CD4-positive, alpha-beta T cell treated with Interleukin-1 beta for 1 hour (primary cell): ENCODE results near the gene C2CD4B.
A peak's percentile ranks its signal among the peaks of the same experiment; 100 is the strongest.

Source experiments
- DNase-seq, 2 donors: peaks; one replicate each; pipeline ENCODE4 v3.0.0-alpha.2; 2020 to 2022

Gene C2CD4B

GRCh38 chr15:62147149-62147548 lies 17.9 kb downstream of the C2CD4B start:
- no peak for DNase-seq

GRCh38 chr15:62145015-62145735 lies 19.9 kb downstream of the C2CD4B start:
- no peak for DNase-seq

- peak in 1 of 2 donors; percentile 18 for DNase-seq
These were observed 22.3 kb downstream of the C2CD4B start for GRCh38 chr15:62142736-62143135.

GRCh38 chr15:62141643-62142588 lies 23.2 kb downstream of the C2CD4B start:
- DNase-seq, result no peak

GRCh38 chr15:62141200-62141599 lies 23.9 kb downstream of the C2CD4B start:
- DNase-seq, result no peak

GRCh38 chr15:62138124-62138523 lies 27.0 kb downstream of the C2CD4B start:
- DNase-seq, result no peak

GRCh38 chr15:62136911-62137865 lies 27.9 kb downstream of the C2CD4B start:
- DNase-seq, result no peak

GRCh38 chr15:62135532-62136134 lies 29.5 kb downstream of the C2CD4B start:
- no peak for DNase-seq

- DNase-seq, result no peak
These were observed 31.9 kb downstream of the C2CD4B start for GRCh38 chr15:62133141-62133540.

- DNase-seq, result peak in 1 of 2 donors; percentile 12
These were observed 36.2 kb downstream of the C2CD4B start for GRCh38 chr15:62128916-62129315.

GRCh38 chr15:62126364-62126763 lies 38.7 kb downstream of the C2CD4B start:
- DNase-seq, result no peak

GRCh38 chr15:62125773-62126172 lies 39.3 kb downstream of the C2CD4B start:
- no peak for DNase-seq

GRCh38 chr15:62124973-62125303 lies 40.1 kb downstream of the C2CD4B start:
- DNase-seq, result no peak

- peak in 1 of 2 donors; percentile 7 for DNase-seq
These were observed 40.7 kb downstream of the C2CD4B start for GRCh38 chr15:62124176-62124972.

- peak in 1 of 2 donors; percentile 38 for DNase-seq
These were observed 42.8 kb downstream of the C2CD4B start for GRCh38 chr15:62122249-62122648.

- DNase-seq, result no peak
These were observed 43.6 kb downstream of the C2CD4B start for GRCh38 chr15:62121273-62122015.

- DNase-seq, result no peak
These were observed 44.3 kb downstream of the C2CD4B start for GRCh38 chr15:62120776-62121175.

GRCh38 chr15:62119874-62120273 lies 45.2 kb downstream of the C2CD4B start:
- DNase-seq, result no peak

- peak; percentile 20 to 22 for DNase-seq
These were observed 45.7 kb downstream of the C2CD4B start for GRCh38 chr15:62119227-62119864.

- no peak for DNase-seq
These were observed 46.4 kb downstream of the C2CD4B start for GRCh38 chr15:62118520-62119226.
